ENCODE data around the gene CEMIP2. TPM values are rescaled to one million over a fixed set of nuclear protein-coding genes. Genes with fewer than 3 reads are reported as not detected.

Gene CEMIP2
- total and polyA plus RNA-seq, 12 donors: 4.7 to 34.9 (median 9.6) TPM

DNA sequence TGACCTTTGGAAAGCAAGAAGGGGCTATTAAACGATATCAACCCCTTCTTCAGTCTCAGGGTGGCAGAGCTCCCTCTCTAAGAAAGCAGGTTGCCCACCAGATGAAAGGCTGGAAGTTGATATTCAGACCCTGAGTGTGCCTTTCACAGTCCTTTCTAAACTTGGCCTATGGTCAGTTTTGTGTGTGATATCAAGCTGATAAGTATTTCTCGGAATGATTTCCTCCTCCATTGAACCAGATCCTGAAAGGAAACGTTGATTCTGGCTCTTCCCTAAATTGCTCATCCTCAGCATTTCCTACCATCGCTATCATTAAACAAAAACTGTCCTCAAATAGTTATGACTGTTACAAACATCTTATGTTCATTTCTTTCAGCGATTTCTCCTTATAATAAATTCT lies 130.4 kb downstream of the CEMIP2 start:
- TF ChIP-seq, protein P1, sequence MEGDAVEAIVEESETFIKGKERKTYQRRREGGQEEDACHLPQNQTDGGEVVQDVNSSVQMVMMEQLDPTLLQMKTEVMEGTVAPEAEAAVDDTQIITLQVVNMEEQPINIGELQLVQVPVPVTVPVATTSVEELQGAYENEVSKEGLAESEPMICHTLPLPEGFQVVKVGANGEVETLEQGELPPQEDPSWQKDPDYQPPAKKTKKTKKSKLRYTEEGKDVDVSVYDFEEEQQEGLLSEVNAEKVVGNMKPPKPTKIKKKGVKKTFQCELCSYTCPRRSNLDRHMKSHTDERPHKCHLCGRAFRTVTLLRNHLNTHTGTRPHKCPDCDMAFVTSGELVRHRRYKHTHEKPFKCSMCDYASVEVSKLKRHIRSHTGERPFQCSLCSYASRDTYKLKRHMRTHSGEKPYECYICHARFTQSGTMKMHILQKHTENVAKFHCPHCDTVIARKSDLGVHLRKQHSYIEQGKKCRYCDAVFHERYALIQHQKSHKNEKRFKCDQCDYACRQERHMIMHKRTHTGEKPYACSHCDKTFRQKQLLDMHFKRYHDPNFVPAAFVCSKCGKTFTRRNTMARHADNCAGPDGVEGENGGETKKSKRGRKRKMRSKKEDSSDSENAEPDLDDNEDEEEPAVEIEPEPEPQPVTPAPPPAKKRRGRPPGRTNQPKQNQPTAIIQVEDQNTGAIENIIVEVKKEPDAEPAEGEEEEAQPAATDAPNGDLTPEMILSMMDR (IDR thresholded peaks at IDR 0.05): no peak
- H3K36me3 ChIP-seq: no peaks in the 10 kb centered on the region
- DNase-seq: no peak
- H3K4me3 ChIP-seq: peak overlapping the region in 1 of 10 donors; percentile 15
- WGBS, 2 donors: 48 to 49% methylated on average over 5 of the region's 5 CpGs
- H3K9me3 ChIP-seq: no peaks in the 10 kb centered on the region
- H3K4me1 ChIP-seq: peaks cover 0 to 47% (median 17%) of the 10 kb centered on the region in 9 donors
- H3K27me3 ChIP-seq: no peaks in the 10 kb centered on the region
- H3K27ac ChIP-seq: peak overlapping the region; percentile 5 to 82 (median 66)
- ATAC-seq: peak in 3 of 8 donors; percentile 36 to 66 (median 42)
- intact Hi-C loops (cut with DNase I): loop anchor here in 2 of 10 donors (5.0 to 10.0 kb wide), 2 partner anchors 34 to 47 kb away; no protein-coding TSS in a partner anchor

DNA sequence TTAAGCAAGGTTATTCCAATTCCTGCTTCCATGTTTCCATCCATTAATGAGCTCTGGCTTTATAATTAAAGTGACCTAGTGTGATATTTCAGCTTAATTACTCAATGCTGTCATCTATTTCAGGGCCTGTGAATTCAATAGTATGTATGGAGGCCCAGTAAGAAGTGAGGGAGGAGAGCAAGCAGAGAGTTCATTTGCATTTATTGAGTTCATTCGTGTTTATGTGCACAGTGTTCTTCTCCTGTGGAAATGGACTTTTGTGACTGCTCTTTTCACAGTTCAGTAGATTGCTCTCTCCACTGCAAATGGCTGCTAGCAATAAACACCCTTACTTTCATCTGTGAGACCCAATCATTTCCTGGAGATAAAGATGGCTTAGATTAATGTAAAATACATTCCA lies 130.9 kb downstream of the CEMIP2 start:
- Histone ChIP-seq H3K36me3 (no peaks in the 10 kb centered on the region), H3K9me3 (no peaks in the 10 kb centered on the region), H3K27me3 (no peaks in the 10 kb centered on the region), H3K4me1 (peaks cover 0 to 46% (median 17%) of the 10 kb centered on the region in 9 donors), H3K4me3 (no peak overlapping the region), H3K27ac (peak overlapping the region in 6 of 10 donors; percentile 50 to 82 (median 72))
- WGBS, 2 donors: 53 to 61% methylated on average over 1 of the region's 1 CpG
- ATAC-seq (no peak), DNase-seq (no peak)
- intact Hi-C loops (cut with DNase I): loop anchor here in 2 of 10 donors (5.0 to 10.0 kb wide), 2 partner anchors 35 to 47 kb away; no protein-coding TSS in a partner anchor
- TF ChIP-seq, protein P1 (IDR thresholded peaks at IDR 0.05): no peak

DNA sequence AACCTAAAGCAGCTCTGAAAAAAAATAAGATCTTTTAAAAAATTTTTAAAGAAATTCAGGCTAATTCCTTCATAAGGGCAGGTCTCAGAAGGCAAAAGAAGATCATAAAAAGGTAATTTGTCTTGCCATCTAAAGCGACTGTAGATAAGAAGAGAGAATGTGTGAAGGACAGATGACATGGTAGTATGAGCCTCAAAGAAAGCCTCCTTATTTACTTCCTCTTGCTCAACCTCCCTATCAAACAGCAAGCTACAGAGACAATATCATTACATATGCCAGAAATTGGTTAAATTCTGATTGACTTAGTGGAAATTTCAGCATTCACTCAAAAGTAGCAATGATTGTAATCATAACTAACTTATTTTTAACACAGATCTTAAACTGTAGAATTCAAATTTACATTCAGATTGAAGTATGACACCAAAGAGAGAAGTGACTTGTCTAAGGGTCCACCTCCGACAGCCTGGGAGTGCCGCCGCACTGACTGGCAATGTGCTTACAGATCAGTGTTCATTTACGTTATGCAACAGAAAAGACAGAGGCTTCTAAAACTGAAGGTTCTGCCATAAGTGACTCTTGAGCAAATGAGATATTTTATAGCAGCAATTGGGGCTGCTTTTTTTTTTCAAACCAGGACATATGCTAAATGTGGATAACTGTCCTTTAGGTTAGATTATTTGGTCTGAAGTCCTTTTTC lies 132.0 kb downstream of the CEMIP2 start:
- Histone ChIP-seq H3K27ac (peak overlapping the region in 2 of 10 donors; percentile 10 to 66), H3K27me3 (no peaks in the 10 kb centered on the region), H3K36me3 (no peaks in the 10 kb centered on the region), H3K4me1 (peaks cover 0 to 56% (median 19%) of the 10 kb centered on the region in 9 donors), H3K9me3 (no peaks in the 10 kb centered on the region), H3K4me3 (no peak overlapping the region)
- ATAC-seq (no peak), DNase-seq (no peak)
- TF ChIP-seq, protein P1 (IDR thresholded peaks at IDR 0.05): no peak
- intact Hi-C loops (cut with DNase I): loop anchor here in 2 of 10 donors (5.0 to 10.0 kb wide), 2 partner anchors 36 to 49 kb away; no protein-coding TSS in a partner anchor
- WGBS, 2 donors: 90 to 92% methylated on average over 5 of the region's 5 CpGs

DNA sequence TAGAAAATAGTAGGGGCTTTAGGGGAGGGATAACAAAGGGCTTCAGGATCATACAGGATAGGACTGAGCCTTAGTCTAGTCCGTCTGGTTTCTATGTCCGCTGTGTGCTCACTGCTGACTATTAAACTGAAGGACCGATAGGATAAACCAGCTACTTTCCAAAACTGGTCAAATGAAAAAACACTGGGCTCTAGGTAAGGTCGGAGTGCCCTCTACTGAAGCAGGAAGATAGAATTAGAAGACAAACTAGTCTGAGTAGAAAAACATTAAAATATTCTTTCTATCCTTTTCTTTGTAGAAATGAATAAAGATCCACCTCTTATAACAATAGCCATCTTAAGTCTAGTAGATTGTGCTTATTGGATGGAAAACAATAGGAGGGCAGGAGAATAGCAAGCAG lies 133.6 kb downstream of the CEMIP2 start:
- DNase-seq (no peak), ATAC-seq (no peak)
- no peak overlapping the region for H3K4me3 ChIP-seq
- WGBS, 2 donors: 83 to 89% methylated on average over 4 of the region's 4 CpGs
- no peaks in the 10 kb centered on the region for H3K27me3 ChIP-seq
- peaks cover 0 to 62% (median 35%) of the 10 kb centered on the region in 9 donors for H3K4me1 ChIP-seq
- intact Hi-C loops (cut with DNase I): loop anchor here in 2 of 10 donors (5.0 to 10.0 kb wide), 2 partner anchors 38 to 50 kb away; no protein-coding TSS in a partner anchor
- no peaks in the 10 kb centered on the region for H3K9me3 ChIP-seq
- TF ChIP-seq, protein P1 (IDR thresholded peaks at IDR 0.05): no peak
- H3K36me3 ChIP-seq: no peaks in the 10 kb centered on the region
- no peak overlapping the region for H3K27ac ChIP-seq

Other genes with a start within 250 kb of the CEMIP2 start
- 10 to 100 TPM in 4 of 10 donors, 1 to 10 TPM in 6; 8.5 to 14.8 (median 9.7) TPM for gene ABHD17B, start 142.7 kb upstream of the CEMIP2 start, total RNA-seq
- gene ABHD17B, start 142.7 kb upstream of the CEMIP2 start, polyA plus RNA-seq: 1 to 10 TPM; 2.6 to 5.1 TPM
- 1 to 10 TPM; 3.8 to 8.5 (median 6.1) TPM for gene C9orf85, start 143.1 kb upstream of the CEMIP2 start, total RNA-seq
- gene C9orf85, start 143.1 kb upstream of the CEMIP2 start, polyA plus RNA-seq: 1 to 10 TPM; 5.7 to 7.2 TPM